Nephron progenitor cell (in vitro differentiated cells): ENCODE data around the gene CLEC2L.

Experiments used
- DNase-seq: peaks from one replicate; pipeline ENCODE4 v3.0.0; 2021
- H3K27ac Mint-ChIP-seq: 2 replicates; pipeline ENCODE4 v1.8.0; 2021; ENCODE audit warnings: mild to moderate bottlenecking, moderate library complexity, mixed read lengths
- H3K27me3 Mint-ChIP-seq: 2 replicates; pipeline ENCODE4 v1.8.0; 2021; ENCODE audit warnings: mild to moderate bottlenecking, low read depth, mixed read lengths; ENCODE audit not compliant: poor library complexity
- H3K36me3 Mint-ChIP-seq: 2 replicates; pipeline ENCODE4 v1.8.0; 2021; ENCODE audit warnings: low read depth, mixed read lengths
- H3K4me1 Mint-ChIP-seq: 2 replicates; pipeline ENCODE4 v1.8.0; 2021; ENCODE audit warnings: mixed read lengths
- H3K4me3 Mint-ChIP-seq: 2 replicates; pipeline ENCODE4 v1.8.0; 2021; ENCODE audit warnings: mild to moderate bottlenecking, moderate library complexity, mixed read lengths
- H3K9me3 Mint-ChIP-seq: 2 replicates; pipeline ENCODE4 v1.8.0; 2021; ENCODE audit warnings: mild to moderate bottlenecking, moderate library complexity, mixed read lengths
- CTCF ChIP-seq: fragments of 200-600 bp; sonication (generic); IDR thresholded peaks from 2 replicates; pipeline ENCODE4 v1.5.0; 2021; ENCODE audit warnings: antibody characterized with exemption

CLEC2L gene

GRCh38 chr7:139482662-139483466 is 40.6 kb upstream of the CLEC2L start:
- no peak overlapping the region for H3K27ac Mint-ChIP-seq
- DNase-seq, result peak; percentile 54
- peak overlapping the region; percentile 64 for H3K4me3 Mint-ChIP-seq
- no peaks in the 10 kb centered on the region for H3K9me3 Mint-ChIP-seq
- no peaks in the 10 kb centered on the region for H3K36me3 Mint-ChIP-seq
- TF ChIP-seq CTCF, result no peak
- H3K27me3 Mint-ChIP-seq, result peaks cover 83% of the 10 kb centered on the region
- no peaks in the 10 kb centered on the region for H3K4me1 Mint-ChIP-seq

GRCh38 chr7:139487366-139488080 is 36.0 kb upstream of the CLEC2L start:
- H3K27ac Mint-ChIP-seq, result no peak overlapping the region

GRCh38 chr7:139488810-139489209 is 34.7 kb upstream of the CLEC2L start:
- Mint-ChIP-seq H3K4me3 (no peak overlapping the region), H3K27ac (no peak overlapping the region), H3K9me3 (peaks cover 21% of the 10 kb centered on the region), H3K27me3 (peaks cover 52% of the 10 kb centered on the region), H3K4me1 (peaks cover 20% of the 10 kb centered on the region), H3K36me3 (peaks cover 5% of the 10 kb centered on the region)
- peak; percentile 15 for DNase-seq
- TF ChIP-seq CTCF, result no peak

More at GRCh38 chr7:139487366-139488080, 36.0 kb upstream of the CLEC2L start:
- Mint-ChIP-seq H3K4me3 (no peak overlapping the region), H3K4me1 (peaks cover 20% of the 10 kb centered on the region), H3K27me3 (peaks cover 60% of the 10 kb centered on the region), H3K9me3 (peaks cover 15% of the 10 kb centered on the region), H3K36me3 (peaks cover under 1% of the 10 kb centered on the region)
- TF ChIP-seq CTCF, result no peak
- no peak for DNase-seq

- Mint-ChIP-seq H3K4me3 (no peak overlapping the region), H3K27ac (no peak overlapping the region), H3K4me1 (peaks cover 20% of the 10 kb centered on the region), H3K27me3 (peaks cover 45% of the 10 kb centered on the region), H3K9me3 (peaks cover 21% of the 10 kb centered on the region), H3K36me3 (peaks cover 5% of the 10 kb centered on the region)
- no peak for TF ChIP-seq CTCF
- DNase-seq, result no peak
Observed at GRCh38 chr7:139490130-139490529, 33.4 kb upstream of the CLEC2L start.

GRCh38 chr7:139492293-139492692 is 31.2 kb upstream of the CLEC2L start:
- TF ChIP-seq CTCF, result no peak
- DNase-seq, result no peak
- Mint-ChIP-seq H3K36me3 (peaks cover 5% of the 10 kb centered on the region), H3K9me3 (peaks cover 21% of the 10 kb centered on the region), H3K4me1 (peaks cover 20% of the 10 kb centered on the region), H3K27me3 (peaks cover 40% of the 10 kb centered on the region), H3K4me3 (no peak overlapping the region), H3K27ac (no peak overlapping the region)
